DMS79 treated with DMSO at 0.1 percent for 48 hours (cell line): Measurements from ENCODE around the gene TNNT1.
"Not testable (repeated sequence)": the region's sequence is repeated elsewhere in the genome, so short reads cannot be mapped to it uniquely, and the experiment has no call there.

Experiments
- DNase-seq: peaks from one replicate; lab custom pipeline; 2025; lab: John Stamatoyannopoulos, UW

The TNNT1 gene, protein sequence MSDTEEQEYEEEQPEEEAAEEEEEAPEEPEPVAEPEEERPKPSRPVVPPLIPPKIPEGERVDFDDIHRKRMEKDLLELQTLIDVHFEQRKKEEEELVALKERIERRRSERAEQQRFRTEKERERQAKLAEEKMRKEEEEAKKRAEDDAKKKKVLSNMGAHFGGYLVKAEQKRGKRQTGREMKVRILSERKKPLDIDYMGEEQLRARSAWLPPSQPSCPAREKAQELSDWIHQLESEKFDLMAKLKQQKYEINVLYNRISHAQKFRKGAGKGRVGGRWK

DNA sequence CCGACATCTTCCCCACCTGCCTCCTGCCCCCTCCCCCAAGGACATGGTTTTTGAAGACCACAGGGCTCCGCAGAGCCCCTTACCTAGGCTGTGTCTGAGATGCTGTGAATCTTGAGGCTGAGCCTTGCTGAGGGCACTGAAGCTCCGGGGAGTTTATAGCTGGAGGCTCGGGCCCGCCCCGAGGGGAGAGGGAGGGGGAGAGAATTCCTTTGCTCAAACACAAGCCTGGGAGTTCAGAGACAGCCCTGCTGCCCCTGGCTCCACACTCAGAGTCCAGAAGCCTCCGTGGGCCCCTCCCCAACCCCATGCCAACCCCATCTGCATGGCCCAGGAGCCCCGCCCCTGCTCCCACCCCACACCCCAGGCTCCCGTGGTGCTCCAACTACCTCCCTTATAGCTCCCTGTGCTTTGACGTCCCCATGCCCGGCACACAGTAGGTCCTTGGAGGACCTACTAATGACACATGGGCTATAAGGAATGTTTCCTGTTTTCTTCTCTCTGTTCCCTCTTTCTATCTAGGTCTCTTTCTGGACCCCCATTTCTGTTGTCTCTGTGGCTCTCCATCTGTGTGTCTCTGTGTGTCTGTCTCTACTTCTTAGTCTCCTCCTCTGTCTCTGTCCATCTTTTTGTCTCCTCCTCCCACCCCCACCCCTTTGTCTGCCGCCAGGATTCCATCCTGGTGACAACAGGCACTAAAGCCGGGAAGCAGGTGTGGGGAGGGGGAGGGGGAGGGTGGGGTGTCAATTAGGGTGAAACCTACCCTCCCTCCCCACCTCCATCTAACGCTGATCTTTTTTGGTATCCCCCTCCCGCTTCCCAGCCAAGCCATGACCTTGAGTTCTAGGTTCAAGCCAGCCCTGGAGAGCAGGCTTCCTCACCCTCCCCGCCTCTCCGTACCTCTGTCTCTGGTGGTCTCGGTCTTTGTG lies at the start of gene TNNT1:
TNNT1 (minus strand) TSS at position 129 of the 926 bp plus-strand sequence. CDS start 2,049 bp downstream, outside the sequence.
- no peak for DNase-seq

DNA sequence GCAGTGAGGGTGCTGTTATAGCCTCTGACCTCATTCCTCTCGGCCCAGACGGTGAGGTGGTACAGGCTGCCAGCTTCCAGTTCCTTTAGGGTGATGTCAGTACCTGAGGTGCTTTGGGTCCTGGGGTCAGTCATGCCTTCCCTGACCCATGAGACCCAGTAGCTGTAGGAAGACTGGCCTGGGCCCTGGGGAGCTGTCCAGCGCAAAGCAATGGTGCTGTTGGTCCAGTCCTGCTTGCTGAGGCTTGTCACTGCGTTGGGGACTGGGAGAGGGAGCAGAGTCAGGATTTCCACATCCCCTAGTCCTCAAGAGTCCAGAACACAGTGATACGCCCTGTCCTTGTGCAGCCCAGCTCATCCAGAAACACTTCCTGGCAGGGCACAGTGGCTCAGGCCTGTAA lies 49.6 kb upstream of the TNNT1 start:
- DNase-seq = no peak

DNA sequence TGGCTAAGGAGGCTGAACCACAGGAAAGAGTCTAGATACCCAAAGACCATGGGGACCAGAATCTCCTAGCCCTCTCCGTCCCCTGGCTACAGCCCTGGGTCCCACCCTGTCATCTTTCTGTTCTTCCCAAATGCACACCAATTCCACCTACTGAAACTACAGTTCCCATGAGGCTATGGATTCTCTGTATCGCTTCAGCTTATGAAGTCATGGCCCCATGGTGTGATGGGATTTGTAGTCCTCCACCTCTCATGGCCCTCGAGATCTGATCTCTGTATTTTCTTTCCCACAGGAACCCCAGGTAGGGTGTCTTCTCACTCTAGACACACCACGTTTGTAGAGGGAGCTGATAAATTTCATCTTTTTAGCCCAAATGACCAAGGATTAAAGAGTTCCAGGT lies 48.5 kb upstream of the TNNT1 start:
- no peak for DNase-seq

DNA sequence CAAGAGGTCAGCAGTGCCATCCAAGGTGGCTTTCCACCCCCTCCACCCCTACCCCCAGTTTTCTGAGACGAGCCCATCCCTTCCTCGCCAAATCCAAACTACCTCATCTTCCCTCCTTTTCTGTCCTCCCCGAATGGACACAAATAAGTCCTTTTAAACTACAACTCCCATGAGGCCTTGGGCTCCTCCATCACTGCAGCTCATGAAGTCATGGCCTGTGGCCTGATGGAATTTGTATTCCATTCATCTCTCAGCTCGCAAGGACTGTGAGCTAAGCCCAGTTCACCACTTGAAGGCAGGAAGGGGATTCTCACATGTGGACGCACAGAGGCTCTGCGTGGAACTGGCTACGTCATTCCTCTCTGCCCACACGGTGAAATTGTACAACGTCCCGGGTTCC lies 47.8 kb upstream of the TNNT1 start:
- DNase-seq = no peak

DNA sequence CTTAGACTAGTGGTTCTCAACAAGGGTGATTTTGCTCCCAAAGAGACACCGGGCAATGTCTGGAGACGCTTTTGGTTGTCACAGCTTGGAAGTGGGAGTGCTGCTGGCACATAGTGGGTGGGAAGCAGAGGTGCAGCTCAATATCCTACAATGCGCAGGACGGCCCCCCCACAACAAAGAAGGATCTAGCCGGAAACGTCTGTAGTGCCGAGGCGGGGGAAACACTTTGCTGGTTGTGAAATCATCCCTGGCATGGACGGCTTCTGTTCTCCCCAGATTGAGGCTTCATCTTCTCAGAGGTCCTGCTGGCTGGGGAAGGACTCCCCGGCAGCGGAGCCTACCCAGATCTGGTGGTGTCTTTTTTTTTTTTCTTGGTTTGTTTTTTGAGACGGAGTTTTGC lies 44.5 kb upstream of the TNNT1 start:
- no peak for DNase-seq

DNA sequence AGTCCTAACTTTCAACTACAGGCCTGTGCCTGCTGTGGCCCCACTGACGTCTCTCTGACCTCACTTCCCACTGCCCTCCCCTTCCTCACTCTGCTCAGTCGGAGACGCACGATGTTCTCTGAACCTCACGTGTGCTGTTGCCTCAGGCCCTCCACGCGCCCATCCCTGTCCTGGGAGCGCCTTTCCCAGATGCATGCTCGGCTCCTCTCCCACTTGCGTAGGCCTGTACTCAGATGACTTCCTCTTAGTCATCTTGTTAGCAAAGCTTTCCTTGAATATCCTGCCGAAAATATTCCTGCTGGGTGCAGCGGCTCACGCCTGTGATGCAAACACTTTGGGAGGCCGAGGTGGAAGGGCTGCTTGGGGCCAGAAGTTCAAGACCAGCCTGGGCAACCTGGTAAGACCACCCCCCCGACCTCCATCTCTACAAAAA lies 40.4 kb upstream of the TNNT1 start:
- DNase-seq = no peak

DNA sequence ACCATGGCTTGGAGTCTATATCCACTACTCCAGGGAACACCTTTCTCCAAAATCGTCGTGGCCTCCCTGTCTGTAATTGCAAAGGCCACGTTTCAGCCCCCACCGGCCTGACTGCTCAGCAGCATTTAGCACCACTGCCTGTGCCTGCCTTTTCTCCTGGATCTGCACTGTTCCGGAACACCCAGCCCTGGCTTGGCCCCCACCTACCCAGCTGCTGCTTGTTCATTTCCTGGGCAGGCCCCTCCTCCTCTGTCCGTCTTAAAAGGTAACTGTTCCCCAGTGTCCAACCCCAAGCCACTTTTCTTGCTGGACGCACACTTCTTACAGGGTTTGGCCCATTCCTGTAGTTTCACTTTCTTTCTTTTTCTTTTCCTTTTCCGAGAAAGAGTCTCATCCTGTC lies 39.6 kb upstream of the TNNT1 start:
- DNase-seq = no peak

DNA sequence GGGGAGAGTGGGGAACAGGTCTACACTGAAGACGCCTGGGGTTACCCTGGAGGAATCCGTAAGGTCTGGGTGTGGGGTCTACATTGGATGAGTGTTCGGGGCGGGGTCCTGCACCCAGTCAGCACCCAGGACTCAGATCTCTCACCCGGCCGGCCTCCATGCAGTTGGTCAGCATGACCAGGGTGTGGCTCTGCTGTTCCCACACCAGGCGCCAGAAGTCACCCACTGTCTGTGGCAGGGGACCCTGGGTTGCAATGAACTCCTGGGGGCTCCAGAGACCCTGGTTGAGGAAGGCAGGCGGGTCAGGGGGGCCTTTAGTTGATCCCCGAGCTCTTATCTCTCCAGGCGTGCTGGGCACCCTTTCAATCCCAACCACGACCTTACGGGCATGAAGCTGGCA lies 37.1 kb upstream of the TNNT1 start:
- no peak for DNase-seq

DNA sequence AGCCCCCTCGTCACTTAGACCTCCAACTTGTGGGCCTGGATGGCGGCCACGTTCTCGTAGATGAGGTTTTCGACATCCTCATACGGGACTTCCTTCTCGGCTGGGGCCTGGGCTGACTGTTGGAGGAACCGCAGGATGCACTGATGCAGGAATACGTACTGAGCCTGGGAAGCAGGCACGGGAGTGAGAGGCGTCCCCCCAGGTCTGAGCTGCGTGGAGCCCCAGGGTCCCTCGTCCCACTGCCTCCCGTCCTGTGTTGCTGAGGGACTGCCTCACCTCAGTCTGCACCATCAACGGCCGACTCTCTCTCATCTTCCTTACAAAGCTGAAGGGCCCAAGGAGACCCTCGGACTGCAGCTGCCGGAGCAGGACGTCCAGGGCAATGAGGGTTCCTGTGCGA lies 32.7 kb upstream of the TNNT1 start:
- DNase-seq = no peak

DNA sequence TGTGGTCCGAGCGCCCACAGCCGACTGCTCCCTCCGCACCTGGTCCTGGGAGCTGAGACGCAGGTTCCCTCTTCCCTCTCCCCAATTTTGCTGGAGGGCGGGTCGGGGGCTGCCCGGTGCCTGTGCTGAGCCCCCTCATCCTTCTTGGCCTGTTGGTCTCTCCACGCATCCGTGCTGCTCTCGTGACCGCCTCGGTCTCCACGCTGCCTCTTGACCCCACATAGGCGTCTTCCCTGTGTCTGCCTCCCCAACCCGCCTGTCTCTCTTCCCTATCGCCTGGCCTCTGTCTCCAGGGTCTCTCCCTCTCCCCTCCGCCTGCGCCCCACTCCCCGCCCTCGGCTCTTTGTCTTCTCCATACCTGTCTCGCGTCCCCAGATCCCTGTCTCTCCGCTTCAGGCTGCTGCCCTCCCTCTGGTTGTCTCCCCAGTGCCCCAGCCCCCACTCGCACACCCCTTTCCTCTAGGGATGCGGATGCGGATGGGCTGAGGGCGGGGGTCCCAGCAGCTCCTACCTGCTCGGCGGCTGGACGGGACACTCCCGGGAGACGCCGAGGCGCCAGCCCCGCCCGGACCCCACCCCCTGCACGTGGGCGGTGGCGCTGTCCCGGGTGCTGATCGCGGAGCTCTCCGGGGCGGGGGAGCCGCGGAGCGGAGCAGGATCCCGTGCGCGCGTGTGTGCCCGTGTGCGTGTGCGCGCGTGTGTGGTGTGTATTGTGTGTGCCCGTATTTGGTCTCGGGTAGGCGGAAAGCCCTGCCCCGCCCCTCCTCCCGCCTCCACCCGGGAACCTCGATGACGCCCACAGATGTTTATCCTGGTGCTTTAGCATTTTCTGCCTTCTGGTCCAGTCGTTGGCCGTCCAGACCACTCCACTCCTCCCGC lies 30.8 kb upstream of the TNNT1 start, which contains the start of gene SYT5:
SYT5 (minus strand) TSS at position 684 of the 879 bp plus-strand sequence. CDS start 1,248 bp downstream, outside the sequence.
- peak; percentile 20 for DNase-seq

DNA sequence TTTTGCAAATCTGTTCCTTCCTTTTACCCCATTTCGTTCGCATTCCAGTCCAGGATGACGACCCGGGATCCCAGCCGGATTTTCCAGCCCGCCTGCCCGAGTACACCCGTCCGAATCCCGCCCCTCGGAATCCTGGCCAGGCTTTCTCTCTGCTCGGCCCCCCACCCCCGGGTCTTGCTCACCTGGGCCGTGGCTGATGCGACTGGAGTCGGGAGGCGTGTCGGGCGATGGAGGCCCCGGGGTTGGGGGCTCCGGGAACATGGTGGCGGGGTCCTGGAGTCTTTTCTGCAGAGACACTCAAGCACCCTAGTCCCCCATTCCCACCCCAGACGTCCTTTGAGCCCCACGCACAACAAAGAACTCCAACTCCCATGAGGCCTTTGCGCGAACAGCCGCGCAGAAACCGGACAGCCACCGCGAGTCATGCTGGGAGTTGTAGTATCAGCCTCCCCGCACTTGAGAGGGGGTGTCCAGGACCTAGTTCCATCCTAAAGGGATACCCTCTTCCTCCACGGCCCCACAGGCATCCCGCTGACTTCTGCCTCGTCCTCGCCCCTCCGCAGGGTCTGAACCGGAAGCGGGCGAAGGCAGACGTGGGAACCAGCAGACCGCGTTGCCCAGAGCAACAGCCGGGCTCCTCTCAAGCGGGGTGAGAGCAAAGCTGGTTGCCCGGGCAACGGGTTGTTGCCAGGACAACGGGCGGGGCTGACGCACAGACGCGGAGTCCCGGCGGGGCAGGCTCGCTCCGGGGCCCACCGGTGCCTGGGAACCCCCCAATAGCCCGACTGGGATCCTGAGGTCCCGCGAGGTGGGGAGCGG lies 30.0 kb upstream of the TNNT1 start:
- peak; percentile 90 for DNase-seq

DNA sequence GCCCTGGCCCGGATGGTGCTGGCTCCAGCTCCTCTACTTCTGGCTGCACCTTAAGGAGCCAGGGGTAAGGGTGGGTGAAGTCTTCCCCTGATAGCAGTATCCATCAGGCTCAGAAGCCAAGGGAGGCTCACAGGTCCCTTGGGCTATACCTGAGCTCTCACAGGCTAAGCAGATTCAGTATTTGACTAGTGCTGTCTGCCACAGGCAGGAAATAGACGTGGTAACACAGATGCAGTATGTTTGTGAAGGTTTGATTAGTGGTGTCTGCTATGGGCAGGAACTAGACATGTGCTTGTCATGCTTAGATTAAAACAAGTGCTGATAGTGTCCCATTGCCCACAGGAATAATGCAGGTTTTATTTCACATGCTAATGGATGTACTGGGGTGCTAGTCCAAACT lies 27.1 kb upstream of the TNNT1 start:
- no peak for DNase-seq

DNA sequence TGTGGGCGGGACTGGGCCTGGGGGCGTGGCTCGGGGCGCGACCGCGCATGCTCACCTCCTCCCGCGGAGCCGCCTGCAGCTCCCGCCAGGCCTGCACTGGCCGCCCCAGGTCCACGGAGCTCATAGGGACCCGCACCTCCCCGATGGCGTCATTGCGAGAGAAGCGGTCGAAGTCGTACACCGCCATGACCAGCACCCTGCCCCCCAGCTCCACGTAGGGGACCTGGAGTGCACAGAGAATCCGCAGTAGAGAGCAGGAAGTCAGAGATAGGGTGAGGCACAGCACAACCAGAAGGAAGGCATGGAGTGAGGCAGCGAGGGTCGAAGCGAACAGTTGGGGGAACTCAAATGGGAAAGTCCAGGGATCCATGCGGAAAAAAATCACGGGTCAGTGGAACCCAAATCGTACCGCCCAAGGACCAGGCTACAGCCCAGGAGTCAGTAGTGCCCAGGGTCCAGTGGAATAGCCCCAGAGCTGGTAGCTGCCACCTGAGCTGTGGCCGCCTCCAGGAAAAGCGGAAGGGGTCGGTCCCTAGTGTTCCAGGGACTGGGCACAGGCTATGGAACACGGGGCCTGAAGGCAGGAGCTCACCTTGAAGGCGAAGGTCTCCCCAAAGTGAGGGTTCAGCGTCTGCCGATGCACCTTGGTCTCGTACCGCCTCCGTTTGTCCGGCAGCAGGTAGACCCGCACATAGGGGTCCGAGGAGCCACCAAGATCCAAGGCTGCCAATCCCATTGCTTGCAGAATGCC lies 26.3 kb upstream of the TNNT1 start:
- DNase-seq = no peak

DNA sequence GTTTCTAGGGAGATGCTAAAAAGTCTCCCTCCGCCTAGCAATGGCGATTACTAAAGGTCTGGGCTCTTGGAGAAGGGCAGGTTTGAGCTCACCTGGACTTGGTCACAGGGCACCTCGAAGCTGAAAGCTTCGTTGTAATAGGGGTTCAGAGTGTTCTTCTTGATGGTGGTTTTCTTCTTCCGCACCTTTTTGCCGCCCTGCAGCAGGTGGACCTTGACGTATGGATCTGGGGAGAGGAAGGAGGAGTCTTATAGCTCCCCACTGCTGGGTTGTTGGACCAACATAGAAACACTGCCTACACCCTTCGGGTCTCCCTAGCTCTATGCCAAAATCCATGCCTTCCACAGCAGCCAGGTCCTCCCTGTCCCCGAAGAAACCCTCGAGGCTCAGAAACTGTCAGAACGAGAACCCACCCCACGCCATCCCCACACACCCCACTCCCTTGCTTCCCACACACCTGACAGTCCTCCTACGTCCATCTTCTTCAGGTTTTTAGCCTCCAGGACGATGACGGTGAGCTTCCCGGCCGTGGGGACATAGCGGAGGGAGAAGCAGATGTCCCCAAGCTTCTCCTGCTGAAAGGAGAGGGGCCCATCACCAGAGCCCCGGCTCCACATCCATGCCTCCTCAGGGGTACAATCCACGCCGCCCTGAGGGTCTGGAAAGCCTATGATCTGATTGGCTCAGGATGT lies 25.6 kb upstream of the TNNT1 start:
- DNase-seq = no peak

DNA sequence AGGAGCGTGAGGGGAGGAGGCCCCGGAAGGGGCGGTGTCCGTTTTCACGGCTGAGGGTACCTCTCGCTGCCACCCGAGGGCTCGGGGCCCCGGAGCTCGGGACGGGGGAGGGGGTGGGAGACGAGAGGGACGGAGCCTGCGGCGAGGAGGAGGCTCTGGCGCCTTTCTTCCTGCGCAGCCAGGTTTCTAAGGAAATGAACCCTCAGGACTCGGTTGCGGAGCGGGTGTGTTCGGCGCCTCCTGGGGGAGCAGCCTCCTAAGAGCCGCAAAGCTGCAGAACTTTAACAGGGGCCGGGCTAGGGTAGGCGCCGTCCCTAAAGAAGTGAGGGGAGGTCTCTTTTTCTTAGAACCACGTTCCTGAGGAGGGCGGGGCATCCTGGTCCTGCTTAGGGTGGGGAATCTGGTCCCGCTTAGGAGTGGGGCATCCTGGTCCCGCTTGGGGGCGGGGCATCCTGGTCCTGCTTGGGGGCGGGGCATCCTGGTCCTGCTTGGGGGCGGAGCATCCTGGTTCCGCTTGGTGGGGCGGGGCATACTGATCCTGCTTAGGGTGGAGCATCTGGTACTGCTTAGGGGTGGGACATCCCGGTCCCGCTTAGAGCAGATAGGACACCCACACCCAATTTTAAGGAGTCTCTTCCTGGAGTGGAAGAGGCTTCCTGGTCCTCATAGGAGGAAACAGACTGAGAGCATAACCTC lies 24.9 kb upstream of the TNNT1 start:
- no peak for DNase-seq

DNA sequence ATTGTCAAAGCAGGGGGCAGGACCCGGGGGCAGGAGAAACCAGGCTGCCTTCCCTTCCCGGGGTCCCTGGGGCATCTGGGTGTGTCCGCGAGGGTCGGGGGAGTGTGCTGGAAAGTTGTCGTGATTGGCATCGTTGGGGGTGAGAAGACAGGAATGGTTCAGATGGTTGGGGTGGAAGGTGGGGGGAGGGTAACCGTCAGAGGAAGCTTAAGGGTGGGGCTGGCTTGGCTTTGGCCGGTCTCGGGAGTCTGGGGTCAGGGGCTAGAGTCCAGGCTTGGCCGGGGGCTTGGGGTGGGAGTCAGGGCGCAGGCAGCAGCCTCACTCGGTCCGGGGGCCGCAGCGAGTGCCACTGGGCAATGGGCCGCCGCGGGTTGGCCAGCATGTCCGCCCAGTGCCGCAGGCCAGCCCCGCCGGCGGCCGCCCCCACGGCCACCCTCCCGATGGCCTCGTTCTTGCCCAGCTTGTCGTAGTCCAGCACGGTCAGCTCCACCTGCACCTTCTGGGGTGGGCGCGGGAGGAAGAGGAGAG lies 24.2 kb upstream of the TNNT1 start:
- DNase-seq = no peak

DNA sequence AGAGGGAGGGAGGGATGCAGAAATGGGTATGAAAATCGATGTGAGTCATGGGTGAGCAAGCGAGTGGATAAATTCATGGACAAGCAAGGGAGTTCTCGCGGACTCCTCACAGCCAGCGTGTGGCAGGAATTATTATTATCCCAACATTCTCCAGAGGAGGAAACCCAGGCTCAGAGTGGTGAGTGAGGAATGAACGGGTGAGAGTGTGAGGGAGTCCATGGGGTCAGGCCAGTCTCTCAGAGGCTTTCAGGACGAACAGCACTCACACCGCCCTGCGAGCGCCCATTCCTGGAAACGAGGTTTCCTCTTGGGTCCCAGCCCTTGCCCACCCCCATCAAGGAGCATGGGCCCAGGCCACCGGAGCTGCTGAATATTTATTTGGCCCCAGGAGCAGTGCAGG lies 23.7 kb upstream of the TNNT1 start:
- DNase-seq = no peak

DNA sequence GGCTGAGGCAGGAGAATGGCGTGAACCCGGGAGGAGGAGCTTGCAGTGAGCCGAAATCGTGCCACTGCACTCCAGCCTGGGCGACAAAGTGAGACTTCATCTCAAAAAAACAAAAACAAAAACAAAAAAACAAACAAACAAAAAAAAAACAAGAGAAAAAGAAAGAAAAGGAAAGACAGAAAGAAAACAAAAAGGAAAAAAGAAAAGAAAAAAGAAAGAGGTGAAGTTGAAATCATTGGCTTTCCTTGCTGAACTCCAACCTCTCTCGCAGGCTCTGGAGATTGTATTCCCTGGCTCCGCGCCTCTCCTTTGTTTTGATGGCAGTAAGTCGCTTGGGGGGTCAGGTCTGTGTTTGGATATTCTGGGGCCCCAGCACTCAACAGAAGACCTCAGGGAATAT lies 23.3 kb upstream of the TNNT1 start:
- not testable (repeated sequence) for DNase-seq

DNA sequence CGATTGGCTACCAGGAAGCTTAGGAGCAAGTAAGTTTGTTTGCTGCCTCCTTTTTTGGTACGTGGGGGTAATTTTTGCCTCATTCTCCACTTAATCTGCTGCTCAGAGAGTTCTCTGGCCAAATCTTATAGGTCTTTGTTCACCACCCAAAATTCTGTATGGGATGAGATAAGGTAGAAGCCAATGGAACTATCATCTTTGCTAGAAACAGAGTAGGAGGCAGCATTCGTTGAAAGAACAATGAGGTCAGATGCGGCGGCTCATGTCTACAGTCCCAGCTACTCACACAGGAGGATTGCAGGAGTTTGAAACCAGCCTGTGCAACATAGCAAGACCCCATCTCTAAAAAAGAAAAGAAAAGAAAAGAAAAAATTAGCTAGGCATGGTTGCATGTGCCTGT lies 22.4 kb upstream of the TNNT1 start:
- no peak for DNase-seq
